ENCODE measurements around the gene GOLT1A.

GRCh38 chr1:204207136-204207616 lies 6.6 kb downstream of the GOLT1A start:
- TF ChIP-seq POLR2AphosphoS5 (IDR thresholded peaks at IDR 0.05) (no peak), CTCF (IDR thresholded peaks at IDR 0.05) (peak; percentile 58 to 85 (median 68)), EP300 (IDR thresholded peaks at IDR 0.05) (no peak)
